Posterior vena cava (tissue), 2 donors: ENCODE measurements around the gene VTI1A. TPM values are rescaled to one million over a fixed set of nuclear protein-coding genes. Genes with fewer than 3 reads are reported as not detected.

ENCODE experiments used
- DNase-seq: peaks from one replicate; pipeline ENCODE4 v3.0.0-alpha.2; 2020; ENCODE audit warnings: low spot score
- intact Hi-C, 2 donors: fragments of 100-400 bp; cut with DNase I; formaldehyde crosslinking; loops; one replicate each; pipeline versions ENCODE4 v1.14.1 to v1.14.2; 2022 to 2023
- total RNA-seq, 2 donors: library from RNA; stranded (reverse); fragmentation: NEBNext Ultra II Directional; extraction: Animal tissue kit (Norgen Biotek cat#: 25700); gene quantifications; one replicate each; pipeline ENCODE4 v1.2.1, GENCODE V29; 2021
- donor health status: DM: yes; HTN: yes; CAD: no.
- donor health status: DM: yes; HTN: yes; CAD: no.

Gene VTI1A
- total RNA-seq, 2 donors from 2014 or later: 32.3 to 35.5 TPM

DNA sequence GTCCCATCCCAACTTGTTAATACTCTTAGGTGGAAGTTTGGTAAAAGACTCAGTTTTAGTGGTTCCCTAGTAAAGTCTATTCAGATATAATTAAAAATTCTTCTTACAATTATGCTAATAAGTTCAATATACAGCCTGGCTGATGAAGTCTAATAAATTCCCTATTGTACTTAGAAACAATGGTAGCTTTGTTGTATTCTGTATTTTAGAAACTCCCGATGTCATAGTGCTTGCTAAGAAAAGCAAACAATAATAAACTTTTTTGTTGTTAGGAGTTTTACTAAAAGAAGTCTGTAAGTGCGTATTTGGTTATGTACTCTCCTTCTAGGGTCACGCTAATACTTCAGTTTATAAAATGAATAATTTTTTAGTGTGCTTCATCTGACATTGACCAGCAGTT lies 206.8 kb downstream of the VTI1A start:
- intact Hi-C loops: no loop called here
- DNase-seq: no peak

- intact Hi-C loops: no loop called here
Observed at GRCh38 chr10:112654794-112655193, 207.8 kb downstream of the VTI1A start.

GRCh38 chr10:112655722-112656121 lies 208.7 kb downstream of the VTI1A start:
- DNase-seq: no peak
- intact Hi-C loops: no loop called here

More at GRCh38 chr10:112654794-112655193, 207.8 kb downstream of the VTI1A start:
- DNase-seq: no peak

- intact Hi-C loops: no loop called here
- no peak for DNase-seq
Observed at GRCh38 chr10:112658465-112658864, 211.4 kb downstream of the VTI1A start.

DNA sequence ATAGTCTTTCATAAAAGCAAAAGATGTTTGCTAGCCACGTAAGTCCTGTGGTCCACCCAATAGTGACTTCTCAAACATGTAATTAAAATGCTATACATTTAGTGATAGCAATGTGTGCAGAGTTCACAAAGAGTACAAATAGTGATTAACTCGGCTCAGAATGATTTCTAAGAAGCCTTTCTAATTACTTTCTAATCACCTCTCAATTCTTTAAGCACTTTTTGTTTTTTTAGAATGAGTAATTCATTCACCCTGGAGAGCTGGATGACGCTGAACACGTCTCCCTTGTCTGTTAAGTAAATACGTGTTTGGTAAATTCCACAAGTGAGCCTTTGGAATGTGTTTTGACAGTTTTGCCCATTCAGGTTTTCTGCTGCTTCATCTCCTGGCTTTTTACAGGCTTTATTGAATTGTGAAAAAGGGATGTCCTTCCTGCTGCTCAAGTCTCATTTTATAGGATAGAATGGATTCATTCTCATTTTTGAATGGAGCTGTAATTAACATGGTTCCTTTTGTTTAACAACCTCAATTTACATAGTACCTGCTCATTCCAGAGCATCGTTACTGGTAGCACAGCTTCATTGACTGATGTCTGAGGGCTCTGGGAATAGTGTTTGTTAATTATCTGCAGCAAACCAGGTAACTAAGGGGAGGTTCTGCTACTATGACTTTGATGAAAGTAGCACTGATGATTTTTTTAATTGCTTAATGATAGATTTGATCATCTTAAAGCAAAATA lies 212.1 kb downstream of the VTI1A start:
- intact Hi-C loops: no loop called here
- no peak for DNase-seq

- DNase-seq: no peak
- intact Hi-C loops: no loop called here
Observed at GRCh38 chr10:112663234-112664125, 216.5 kb downstream of the VTI1A start.

GRCh38 chr10:112666094-112666493 lies 219.1 kb downstream of the VTI1A start:
- intact Hi-C loops: no loop called here
- DNase-seq: no peak

- intact Hi-C loops: no loop called here
- DNase-seq: no peak
Observed at GRCh38 chr10:112669989-112670388, 223.0 kb downstream of the VTI1A start.

DNA sequence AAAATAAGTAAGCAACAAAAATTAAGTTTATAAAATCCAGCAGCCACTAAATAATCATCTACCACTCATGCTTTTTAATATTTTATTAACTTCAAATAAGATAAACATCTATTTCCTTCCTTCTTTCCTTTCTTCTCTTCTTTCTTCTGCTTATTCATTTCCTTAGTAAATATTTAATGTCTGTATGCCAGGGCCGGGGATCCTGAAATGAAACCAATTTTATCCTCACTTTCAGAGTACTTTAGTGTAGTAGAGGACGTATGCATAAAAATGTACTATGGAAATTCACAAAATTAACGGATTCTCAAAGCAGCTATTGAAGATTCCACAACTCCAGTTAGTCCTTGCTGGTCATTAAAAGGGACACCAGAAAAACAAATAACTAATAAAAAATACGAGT lies 224.7 kb downstream of the VTI1A start:
- intact Hi-C loops: no loop called here
- DNase-seq: no peak

DNA sequence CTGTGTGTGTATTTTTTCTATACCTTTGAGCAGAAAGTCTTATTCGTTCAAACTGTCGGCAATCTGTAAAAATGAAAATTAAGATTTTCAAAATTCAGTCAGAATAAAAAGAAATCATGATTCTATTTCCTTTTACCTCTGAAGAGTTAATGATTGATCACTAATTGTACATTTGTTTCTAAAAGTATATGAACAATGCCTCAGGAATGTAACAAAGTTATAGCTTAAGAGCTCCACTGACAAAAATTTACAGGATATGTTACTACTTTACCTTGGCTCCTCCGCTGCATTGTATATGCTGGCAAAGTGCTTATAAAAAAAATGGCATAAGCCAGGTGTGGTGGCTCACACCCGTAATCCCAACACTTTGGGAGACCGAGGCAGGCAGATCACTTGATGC lies 225.7 kb downstream of the VTI1A start:
- DNase-seq: no peak
- intact Hi-C loops: no loop called here

DNA sequence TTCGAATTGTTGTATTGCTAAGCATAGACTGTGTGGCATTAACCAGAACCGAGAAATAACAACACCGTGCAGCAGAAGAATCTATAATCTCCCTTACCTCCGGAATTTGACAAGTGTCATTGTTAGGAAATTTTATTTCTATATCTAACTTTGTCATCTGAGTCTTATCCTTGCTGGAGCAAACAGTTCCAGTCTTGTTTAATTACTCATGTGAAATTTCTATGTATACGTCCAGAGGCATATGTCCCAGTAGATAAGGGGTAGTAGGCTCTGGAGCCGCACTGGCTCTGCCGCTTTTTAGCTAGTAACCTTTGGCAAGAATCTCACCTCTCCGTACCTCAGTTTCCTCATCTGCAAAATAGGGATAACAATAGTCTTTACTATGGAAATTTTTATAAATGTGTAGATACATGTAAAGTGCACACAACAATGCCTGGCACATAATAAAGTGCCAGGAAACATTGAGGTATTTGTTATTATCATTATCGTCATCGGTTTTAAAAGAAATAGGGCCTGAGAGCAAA lies 228.6 kb downstream of the VTI1A start:
- intact Hi-C loops: no loop called here
- DNase-seq: no peak

DNA sequence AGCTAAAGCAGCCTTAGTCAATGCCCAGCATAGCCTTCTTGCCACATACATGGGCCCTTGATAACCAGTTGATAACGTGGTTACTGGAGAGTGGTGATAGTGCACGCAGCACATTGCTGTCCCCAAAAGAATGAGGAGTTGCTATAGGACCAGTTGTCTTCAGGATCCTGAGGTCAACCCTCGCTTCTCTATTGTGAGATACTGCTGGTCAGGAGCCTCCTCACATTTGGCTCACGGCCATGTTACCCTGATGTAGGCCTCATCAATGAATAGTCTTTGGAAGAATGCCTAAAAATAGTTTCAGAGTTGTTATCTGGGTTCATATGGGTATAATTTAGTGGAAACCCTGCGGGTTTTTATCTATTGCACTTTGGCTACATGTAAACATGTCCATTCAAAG lies 230.7 kb downstream of the VTI1A start:
- intact Hi-C loops: no loop called here
- DNase-seq: no peak

DNA sequence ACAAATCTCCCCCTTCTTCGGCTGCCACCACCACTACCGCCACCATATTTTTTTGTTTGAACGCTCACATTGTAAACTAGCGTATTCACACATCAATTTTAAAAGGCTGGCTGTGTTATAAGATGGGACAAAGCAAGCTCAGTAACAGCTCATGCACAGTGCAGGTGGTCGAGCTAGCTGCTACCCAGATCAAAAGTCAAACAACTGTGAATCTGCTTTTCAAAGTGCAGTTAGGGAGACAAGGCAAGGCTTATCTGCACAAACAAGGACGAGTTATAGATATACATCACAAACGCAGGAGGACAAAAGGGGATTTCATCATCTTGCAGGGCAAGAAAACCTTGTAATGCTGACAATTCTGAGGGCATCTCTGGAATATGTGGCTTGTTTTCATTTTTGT lies 231.6 kb downstream of the VTI1A start:
- DNase-seq: no peak
- intact Hi-C loops: no loop called here

DNA sequence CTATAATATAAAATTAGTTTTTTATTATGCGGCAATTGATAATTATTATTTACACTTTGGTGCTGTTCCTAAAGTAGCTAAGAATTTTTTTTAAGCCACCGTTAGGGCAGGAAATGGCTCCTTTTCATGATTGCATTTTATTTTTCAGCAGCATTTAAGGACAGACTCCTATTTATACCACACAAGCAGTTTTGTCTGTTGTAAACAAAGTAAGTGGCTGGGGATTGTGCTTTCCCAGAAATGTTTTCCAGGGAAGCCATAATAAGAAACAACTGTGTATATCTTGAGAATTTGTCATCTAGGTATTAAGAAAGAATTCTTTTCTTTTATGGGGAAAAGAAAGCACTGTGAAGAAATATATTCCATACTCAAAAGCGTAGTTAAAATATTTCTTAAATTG lies 232.0 kb downstream of the VTI1A start:
- intact Hi-C loops: no loop called here
- no peak for DNase-seq

DNA sequence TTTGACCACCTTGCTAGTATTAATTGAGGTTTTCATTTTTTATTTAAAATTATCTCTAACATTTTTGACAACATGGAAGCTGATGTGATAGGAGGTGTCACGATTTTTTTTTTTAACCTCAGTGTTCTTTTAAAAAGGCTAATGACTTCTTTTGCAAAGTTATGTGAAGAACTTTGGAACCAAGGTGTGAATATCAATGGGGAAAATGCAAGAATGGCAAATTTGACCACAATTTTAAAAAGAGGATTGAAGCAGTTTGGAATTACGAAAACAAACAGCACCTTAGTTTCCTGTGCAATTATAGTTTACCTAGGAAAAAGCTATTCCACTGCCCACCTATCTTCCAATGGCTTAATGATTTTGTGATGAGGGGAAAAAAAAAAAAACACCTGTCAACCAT lies 232.4 kb downstream of the VTI1A start:
- DNase-seq: no peak
- intact Hi-C loops: no loop called here

GRCh38 chr10:112680586-112680985 lies 233.6 kb downstream of the VTI1A start:
- no peak for DNase-seq
- intact Hi-C loops: no loop called here

- no peak for DNase-seq
- intact Hi-C loops: loop anchor here in 1 of 2 donors (1.0 kb wide), 1 partner anchor 18 kb away; no protein-coding TSS in a partner anchor
Observed at GRCh38 chr10:112687647-112688046, 240.6 kb downstream of the VTI1A start.

GRCh38 chr10:112689327-112690072 lies 242.5 kb downstream of the VTI1A start:
- intact Hi-C loops: no loop called here
- DNase-seq: no peak

DNA sequence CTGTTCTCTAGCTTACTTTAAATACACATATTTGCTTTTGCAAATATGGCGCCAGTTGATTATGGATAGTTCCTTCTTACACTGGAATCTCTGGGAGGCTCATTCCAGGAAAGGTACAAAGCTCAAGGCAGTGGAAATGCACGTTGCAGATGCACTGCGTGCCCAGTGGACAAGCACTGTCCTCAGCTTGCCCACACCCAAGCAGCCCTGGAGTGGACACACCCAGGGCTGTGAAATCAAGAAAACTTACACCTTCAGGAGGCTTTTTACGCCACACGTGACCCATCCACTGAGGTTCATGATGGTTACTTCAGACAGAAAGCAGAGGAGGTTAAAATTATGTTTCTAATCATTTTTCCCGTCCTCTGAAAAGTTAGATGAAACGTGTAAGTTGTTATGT lies 248.5 kb downstream of the VTI1A start:
- no peak for DNase-seq
- intact Hi-C loops: no loop called here

- intact Hi-C loops: no loop called here
- no peak for DNase-seq
Observed at GRCh38 chr10:112696592-112696991, 249.6 kb downstream of the VTI1A start.
